ENCODE results near the gene ANGPTL8. TPM values are rescaled to one million over a fixed set of nuclear protein-coding genes. Genes with fewer than 3 reads are reported as not detected.
A peak's percentile ranks its signal among the peaks of the same experiment; 100 is the strongest.

The ANGPTL8 gene
- total RNA-seq, 1 experiment from 2014 or later = not detected

DNA sequence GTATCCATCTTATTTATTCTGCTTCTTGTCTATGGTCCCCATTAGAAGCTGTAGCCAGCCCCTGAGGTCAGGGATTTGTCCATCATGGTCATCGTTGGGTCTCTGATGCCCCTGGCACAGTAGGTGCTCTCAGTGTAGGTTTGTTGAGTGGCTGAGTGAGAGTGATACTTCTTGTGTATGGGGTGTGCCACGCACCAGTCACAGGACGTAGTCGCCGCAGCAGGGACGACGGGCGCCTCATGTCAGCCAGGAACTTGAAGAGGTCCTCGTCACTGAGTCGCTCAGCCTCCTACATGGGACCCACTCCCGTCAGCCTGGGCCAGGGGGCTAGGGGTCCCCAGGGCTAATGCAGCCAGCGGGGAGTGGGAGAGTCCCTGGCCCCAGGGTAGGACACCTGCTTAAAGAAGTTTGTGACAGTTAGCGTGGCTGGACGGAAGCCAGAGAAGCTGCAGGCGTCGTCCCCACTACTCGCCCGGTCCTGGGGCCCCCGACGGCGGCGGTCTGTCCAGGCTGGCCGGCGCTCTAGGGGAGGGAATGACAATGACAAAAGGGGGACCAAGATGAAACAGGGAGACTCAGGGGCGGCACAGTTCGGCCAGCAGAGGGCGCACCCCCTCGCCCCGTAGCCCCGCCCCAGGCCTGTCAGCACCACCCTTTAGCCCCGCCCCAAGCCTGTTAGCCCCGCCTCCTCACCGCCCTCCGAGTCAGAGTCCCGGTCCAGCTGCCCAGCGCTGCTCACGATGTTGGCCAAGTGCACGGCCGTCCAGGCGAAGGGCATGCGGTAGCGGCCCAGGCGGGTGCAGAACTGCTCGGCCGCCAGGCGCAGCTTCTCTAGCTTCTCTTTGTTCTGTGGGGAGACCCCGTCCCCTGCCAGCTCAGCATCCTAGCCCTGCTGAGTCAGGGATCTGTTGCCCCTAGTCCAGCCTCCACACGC, 3.7 kb downstream of the ANGPTL8 start:
- Histone ChIP-seq H3K9me3 (ENCODE audit: low read depth, low read length, poor library complexity, severe bottlenecking) (no peaks in the 10 kb centered on the region), H3K27ac (ENCODE audit: low read depth, low read length, poor library complexity, severe bottlenecking) (no peak overlapping the region), H3K4me3 (ENCODE audit: low read depth, low read length, poor library complexity, severe bottlenecking) (peak overlapping the region; percentile 11), H3K36me3 (ENCODE audit: insufficient read depth, low read length, poor library complexity, severe bottlenecking) (no peaks in the 10 kb centered on the region), H3K4me1 (ENCODE audit: insufficient read depth, low read length, poor library complexity, severe bottlenecking) (peaks cover 9% of the 10 kb centered on the region), H3K27me3 (replicated peaks; ENCODE audit: insufficient read depth, low read depth, low read length, poor library complexity) (no peaks in the 10 kb centered on the region)
- DNase-seq (ENCODE audit: low spot score) = peak; percentile 84
- no peak for TF ChIP-seq EZH2 (IDR thresholded peaks at IDR 0.05; ENCODE audit: borderline replicate concordance, low read depth, low read length, poor library complexity, severe bottlenecking)
- TF ChIP-seq, protein P1, sequence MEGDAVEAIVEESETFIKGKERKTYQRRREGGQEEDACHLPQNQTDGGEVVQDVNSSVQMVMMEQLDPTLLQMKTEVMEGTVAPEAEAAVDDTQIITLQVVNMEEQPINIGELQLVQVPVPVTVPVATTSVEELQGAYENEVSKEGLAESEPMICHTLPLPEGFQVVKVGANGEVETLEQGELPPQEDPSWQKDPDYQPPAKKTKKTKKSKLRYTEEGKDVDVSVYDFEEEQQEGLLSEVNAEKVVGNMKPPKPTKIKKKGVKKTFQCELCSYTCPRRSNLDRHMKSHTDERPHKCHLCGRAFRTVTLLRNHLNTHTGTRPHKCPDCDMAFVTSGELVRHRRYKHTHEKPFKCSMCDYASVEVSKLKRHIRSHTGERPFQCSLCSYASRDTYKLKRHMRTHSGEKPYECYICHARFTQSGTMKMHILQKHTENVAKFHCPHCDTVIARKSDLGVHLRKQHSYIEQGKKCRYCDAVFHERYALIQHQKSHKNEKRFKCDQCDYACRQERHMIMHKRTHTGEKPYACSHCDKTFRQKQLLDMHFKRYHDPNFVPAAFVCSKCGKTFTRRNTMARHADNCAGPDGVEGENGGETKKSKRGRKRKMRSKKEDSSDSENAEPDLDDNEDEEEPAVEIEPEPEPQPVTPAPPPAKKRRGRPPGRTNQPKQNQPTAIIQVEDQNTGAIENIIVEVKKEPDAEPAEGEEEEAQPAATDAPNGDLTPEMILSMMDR (conservative IDR thresholded peaks at IDR 0.05; ENCODE audit: low read depth, low read length) = peak; percentile 93
- POLR2A ChIA-PET (ENCODE audit: low non-redundant PET) = no interaction called here
- intact Hi-C loops (cut with micrococcal nuclease; ENCODE audit: unreplicated experiment) = no loop called here
- BruUV-seq (replicated peaks) = no TSS peak
- CTCF ChIA-PET = interaction anchor here (0.6 to 1.4 kb wide), 7 partner anchors 10 to 1069 kb away, joined by 4 to 11 read pairs (median 4); partner anchors contain the start of gene TMED1

DNA sequence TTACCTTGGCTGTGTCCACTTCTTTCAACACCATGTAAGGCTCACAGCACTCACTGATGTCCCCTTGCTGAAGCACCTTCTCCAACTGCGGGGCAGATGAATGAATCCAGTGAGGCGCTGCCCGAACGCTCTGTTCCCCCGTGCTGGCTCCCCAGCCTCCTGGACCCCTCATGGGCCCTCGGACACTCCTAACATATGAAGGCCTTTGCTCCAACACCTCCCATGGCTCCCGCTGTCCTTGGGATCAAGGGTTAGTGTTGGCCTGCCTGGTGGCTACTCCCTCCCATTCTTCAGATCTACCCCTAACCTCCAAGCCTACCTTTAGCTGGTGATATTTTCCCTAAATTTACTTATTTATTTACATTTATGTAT, 4.4 kb downstream of the ANGPTL8 start:
- no peaks in the 10 kb centered on the region for H3K9me3 ChIP-seq (ENCODE audit: low read depth, low read length, poor library complexity, severe bottlenecking)
- intact Hi-C loops (cut with micrococcal nuclease; ENCODE audit: unreplicated experiment) = no loop called here
- TF ChIP-seq EZH2 (IDR thresholded peaks at IDR 0.05; ENCODE audit: borderline replicate concordance, low read depth, low read length, poor library complexity, severe bottlenecking) = no peak
- TF ChIP-seq, protein P1 (conservative IDR thresholded peaks at IDR 0.05; ENCODE audit: low read depth, low read length) = no peak
- no peak for DNase-seq (ENCODE audit: low spot score)
- H3K27ac ChIP-seq (ENCODE audit: low read depth, low read length, poor library complexity, severe bottlenecking) = no peak overlapping the region
- H3K4me1 ChIP-seq (ENCODE audit: insufficient read depth, low read length, poor library complexity, severe bottlenecking) = peaks cover 9% of the 10 kb centered on the region
- ChIA-PET POLR2A (ENCODE audit: low non-redundant PET) (no interaction called here), CTCF (interaction anchor here (0.6 to 1.4 kb wide), 7 partner anchors 9 to 1070 kb away, joined by 4 to 11 read pairs (median 4); partner anchors contain the start of gene TMED1)
- no peaks in the 10 kb centered on the region for H3K36me3 ChIP-seq (ENCODE audit: insufficient read depth, low read length, poor library complexity, severe bottlenecking)
- H3K27me3 ChIP-seq (replicated peaks; ENCODE audit: insufficient read depth, low read depth, low read length, poor library complexity) = no peaks in the 10 kb centered on the region
- no TSS peak for BruUV-seq (replicated peaks)
- peak overlapping the region; percentile 11 for H3K4me3 ChIP-seq (ENCODE audit: low read depth, low read length, poor library complexity, severe bottlenecking)

GRCh38 chr19:11244846-11245589, 5.6 kb downstream of the ANGPTL8 start:
- no TSS peak for BruUV-seq (replicated peaks)
- intact Hi-C loops (cut with micrococcal nuclease; ENCODE audit: unreplicated experiment) = no loop called here
- Histone ChIP-seq H3K9me3 (ENCODE audit: low read depth, low read length, poor library complexity, severe bottlenecking) (no peaks in the 10 kb centered on the region), H3K27ac (ENCODE audit: low read depth, low read length, poor library complexity, severe bottlenecking) (no peak overlapping the region), H3K4me1 (ENCODE audit: insufficient read depth, low read length, poor library complexity, severe bottlenecking) (peaks cover 9% of the 10 kb centered on the region), H3K36me3 (ENCODE audit: insufficient read depth, low read length, poor library complexity, severe bottlenecking) (no peaks in the 10 kb centered on the region), H3K27me3 (replicated peaks; ENCODE audit: insufficient read depth, low read depth, low read length, poor library complexity) (no peaks in the 10 kb centered on the region), H3K4me3 (ENCODE audit: low read depth, low read length, poor library complexity, severe bottlenecking) (no peak overlapping the region)
- ChIA-PET POLR2A (ENCODE audit: low non-redundant PET) (no interaction called here), CTCF (interaction anchor here (0.6 kb wide), 1 partner anchor 57 kb away, joined by 8 read pairs; no protein-coding TSS in a partner anchor)
- TF ChIP-seq EZH2 (IDR thresholded peaks at IDR 0.05; ENCODE audit: borderline replicate concordance, low read depth, low read length, poor library complexity, severe bottlenecking) = no peak
- TF ChIP-seq, protein P1 (conservative IDR thresholded peaks at IDR 0.05; ENCODE audit: low read depth, low read length) = no peak
- no peak for DNase-seq (ENCODE audit: low spot score)

Measured in A673 (cell line).